Thoracic aorta (tissue), 2 donors: ENCODE measurements around the gene BHLHE40. TPM values are rescaled to one million over a fixed set of nuclear protein-coding genes. Genes with fewer than 3 reads are reported as not detected.

ENCODE experiments used
- ATAC-seq: fragments of 150-250 bp; one replicate; pipeline ENCODE4 v1.8.0; 2017; ENCODE audit warnings: low read depth; ENCODE audit not compliant: insufficient number of reproducible peaks, low FRiP score
- DNase-seq: peaks from one replicate; pipeline ENCODE4 v3.0.0-alpha.2; 2020; ENCODE audit warnings: low spot score
- H3K27ac ChIP-seq, 2 donors: fragments of 200-600 bp; sonication (generic); 1 replicate in 1 of 2; 2 replicates in 1 of 2; pipeline ENCODE4 v1.5.1; 2016; ENCODE audit warnings: mild to moderate bottlenecking in 2 of 2, moderate library complexity in 2 of 2
- H3K27me3 ChIP-seq: fragments of 200-600 bp; sonication (generic); replicated peaks from 2 replicates; pipeline ENCODE4 v1.6.0; 2016; ENCODE audit warnings: mild to moderate bottlenecking; ENCODE audit not compliant: insufficient read depth
- H3K36me3 ChIP-seq: fragments of 200-600 bp; sonication (generic); one replicate; pipeline ENCODE4 v1.5.1; 2016
- H3K4me1 ChIP-seq, 2 donors: fragments of 200-600 bp; sonication (generic); 1 replicate in 1 of 2; 2 replicates in 1 of 2; pipeline versions ENCODE4 v1.5.1 to v1.6.0; 2016; ENCODE audit warnings: low read depth in 2 of 2, mild to moderate bottlenecking in 1 of 2; ENCODE audit not compliant: control insufficient read depth in 1 of 2
- H3K4me3 ChIP-seq: fragments of 200-600 bp; sonication (generic); 2 replicates; pipeline ENCODE4 v1.5.1; 2016; ENCODE audit warnings: mild to moderate bottlenecking
- H3K9me3 ChIP-seq: fragments of 200-600 bp; sonication (generic); 2 replicates; pipeline ENCODE4 v1.5.1; 2016
- total RNA-seq, 2 donors: library from RNA; depleted of rRNA; stranded (reverse); fragments of >200 nt; gene quantifications; one replicate each; pipeline versions ENCODE4 v1.1.0 to v1.2.3, GENCODE V29; 2016
- TF ChIP-seq, protein P1 (sequence below): fragments of 200-600 bp; sonication (generic); IDR thresholded peaks from one replicate; pipeline ENCODE4 v1.5.1; 2019; ENCODE audit warnings: antibody characterized with exemption

BHLHE40 gene
- total RNA-seq, 2 donors from 2014 or later = 47.2 to 109 TPM

DNA sequence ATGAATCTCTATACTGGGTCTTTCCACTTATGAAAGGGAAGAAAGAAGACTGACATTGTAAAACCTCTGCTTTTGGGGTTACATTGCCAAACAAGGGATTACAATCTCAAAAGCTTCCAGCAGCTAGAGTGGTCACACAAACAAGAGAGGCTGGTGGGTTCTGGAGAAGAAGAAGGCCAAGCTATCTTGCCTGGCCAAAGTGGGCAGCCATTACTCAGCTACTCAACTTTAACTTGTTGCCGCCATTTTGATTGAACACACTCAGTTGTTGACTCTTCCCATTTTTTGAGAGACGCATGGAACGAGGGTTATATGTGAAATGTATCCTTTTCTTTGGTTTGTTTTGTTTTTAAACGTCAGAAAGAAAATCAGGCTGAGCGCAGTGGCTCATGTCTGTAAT lies 50.9 kb downstream of the BHLHE40 start:
- H3K36me3 ChIP-seq = no peaks in the 10 kb centered on the region
- ATAC-seq (no peak), DNase-seq (no peak)
- no peak overlapping the region for H3K4me3 ChIP-seq
- TF ChIP-seq, protein P1, sequence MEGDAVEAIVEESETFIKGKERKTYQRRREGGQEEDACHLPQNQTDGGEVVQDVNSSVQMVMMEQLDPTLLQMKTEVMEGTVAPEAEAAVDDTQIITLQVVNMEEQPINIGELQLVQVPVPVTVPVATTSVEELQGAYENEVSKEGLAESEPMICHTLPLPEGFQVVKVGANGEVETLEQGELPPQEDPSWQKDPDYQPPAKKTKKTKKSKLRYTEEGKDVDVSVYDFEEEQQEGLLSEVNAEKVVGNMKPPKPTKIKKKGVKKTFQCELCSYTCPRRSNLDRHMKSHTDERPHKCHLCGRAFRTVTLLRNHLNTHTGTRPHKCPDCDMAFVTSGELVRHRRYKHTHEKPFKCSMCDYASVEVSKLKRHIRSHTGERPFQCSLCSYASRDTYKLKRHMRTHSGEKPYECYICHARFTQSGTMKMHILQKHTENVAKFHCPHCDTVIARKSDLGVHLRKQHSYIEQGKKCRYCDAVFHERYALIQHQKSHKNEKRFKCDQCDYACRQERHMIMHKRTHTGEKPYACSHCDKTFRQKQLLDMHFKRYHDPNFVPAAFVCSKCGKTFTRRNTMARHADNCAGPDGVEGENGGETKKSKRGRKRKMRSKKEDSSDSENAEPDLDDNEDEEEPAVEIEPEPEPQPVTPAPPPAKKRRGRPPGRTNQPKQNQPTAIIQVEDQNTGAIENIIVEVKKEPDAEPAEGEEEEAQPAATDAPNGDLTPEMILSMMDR = no peak
- H3K27ac ChIP-seq = no peak overlapping the region
- H3K27me3 ChIP-seq = no peaks in the 10 kb centered on the region
- H3K9me3 ChIP-seq = no peaks in the 10 kb centered on the region
- H3K4me1 ChIP-seq = peaks cover 0 to 5% of the 10 kb centered on the region in 2 donors

DNA sequence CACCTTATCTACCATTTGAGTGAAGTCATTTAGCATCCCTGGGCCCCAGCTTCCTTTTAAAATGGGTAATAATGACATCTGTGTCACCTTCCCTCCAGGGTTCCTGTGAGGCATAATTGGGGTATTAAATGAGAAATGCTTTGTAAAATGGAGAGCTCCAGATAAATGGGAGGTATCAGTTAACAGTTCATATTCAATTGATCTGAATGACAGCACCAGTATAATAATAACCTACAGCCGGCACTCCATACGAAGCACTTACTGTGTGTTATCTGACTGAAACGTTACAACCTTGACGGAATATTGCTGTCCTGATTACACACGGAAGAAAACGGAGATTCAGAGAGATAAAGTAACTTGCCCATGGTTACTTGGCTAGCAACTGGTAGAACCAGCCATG lies 53.6 kb downstream of the BHLHE40 start:
- Histone ChIP-seq H3K36me3 (no peaks in the 10 kb centered on the region), H3K27me3 (no peaks in the 10 kb centered on the region), H3K4me1 (no peaks in the 10 kb centered on the region), H3K27ac (no peak overlapping the region), H3K9me3 (no peaks in the 10 kb centered on the region), H3K4me3 (no peak overlapping the region)
- TF ChIP-seq, protein P1 = no peak
- ATAC-seq (no peak), DNase-seq (no peak)

Other genes with a start within 250 kb of the BHLHE40 start
- 10 to 100 TPM; 32.8 to 52.6 TPM for gene ARL8B, start 142.9 kb downstream of the BHLHE40 start, total RNA-seq
- gene EDEM1, start 208.3 kb downstream of the BHLHE40 start, total RNA-seq = 10 to 100 TPM; 30.2 to 59.7 TPM